Lower lobe of right lung (tissue), 2 donors: Measurements from ENCODE around the gene UBE2V1. TPM values are rescaled to one million over a fixed set of nuclear protein-coding genes. Genes with fewer than 3 reads are reported as not detected.

Source experiments
- ATAC-seq, 2 donors: fragments of 200-7000 bp; cut with Tn5 transposase; one replicate each; pipeline ENCODE4 v1.9.1; 2020 to 2022; ENCODE audit warnings: mild to moderate bottlenecking in 2 of 2, moderate library complexity in 2 of 2
- DNase-seq: peaks from one replicate; pipeline ENCODE4 v3.0.0-alpha.2; 2020
- H3K27ac ChIP-seq: fragments of 200-600 bp; one replicate; pipeline ENCODE4 v1.8.0; 2022
- H3K27me3 ChIP-seq: fragments of 200-600 bp; one replicate; pipeline ENCODE4 v1.8.0; 2022; ENCODE audit warnings: low read depth
- H3K36me3 ChIP-seq: fragments of 200-600 bp; one replicate; pipeline ENCODE4 v1.8.0; 2022; ENCODE audit warnings: mild to moderate bottlenecking
- H3K4me1 ChIP-seq: fragments of 200-600 bp; one replicate; pipeline ENCODE4 v1.8.0; 2022
- H3K4me3 ChIP-seq: fragments of 200-600 bp; one replicate; pipeline ENCODE4 v1.8.0; 2022; ENCODE audit warnings: mild to moderate bottlenecking
- H3K9me3 ChIP-seq: fragments of 200-600 bp; one replicate; pipeline ENCODE4 v1.8.0; 2022
- CTCF ChIP-seq: fragments of 200-600 bp; IDR thresholded peaks from one replicate; pipeline ENCODE4 v1.8.0; 2022; ENCODE audit warnings: antibody characterized with exemption, mild to moderate bottlenecking
- intact Hi-C: fragments of 100-400 bp; cut with DNase I; formaldehyde crosslinking; loops from one replicate; pipeline ENCODE4 v1.11.0; 2022
- total RNA-seq: library from RNA; stranded (reverse); fragmentation: NEBNext Ultra II Directional; extraction: Animal tissue kit (Norgen Biotek cat#: 25700); gene quantifications from one replicate; pipeline ENCODE4 v1.2.1, GENCODE V29; 2021
- donor health status: DM: no; HTN: yes; CAD: no; lungs with severe emphysema.

UBE2V1 gene
- total RNA-seq, 1 donor from 2014 or later, result 83.4 TPM

DNA sequence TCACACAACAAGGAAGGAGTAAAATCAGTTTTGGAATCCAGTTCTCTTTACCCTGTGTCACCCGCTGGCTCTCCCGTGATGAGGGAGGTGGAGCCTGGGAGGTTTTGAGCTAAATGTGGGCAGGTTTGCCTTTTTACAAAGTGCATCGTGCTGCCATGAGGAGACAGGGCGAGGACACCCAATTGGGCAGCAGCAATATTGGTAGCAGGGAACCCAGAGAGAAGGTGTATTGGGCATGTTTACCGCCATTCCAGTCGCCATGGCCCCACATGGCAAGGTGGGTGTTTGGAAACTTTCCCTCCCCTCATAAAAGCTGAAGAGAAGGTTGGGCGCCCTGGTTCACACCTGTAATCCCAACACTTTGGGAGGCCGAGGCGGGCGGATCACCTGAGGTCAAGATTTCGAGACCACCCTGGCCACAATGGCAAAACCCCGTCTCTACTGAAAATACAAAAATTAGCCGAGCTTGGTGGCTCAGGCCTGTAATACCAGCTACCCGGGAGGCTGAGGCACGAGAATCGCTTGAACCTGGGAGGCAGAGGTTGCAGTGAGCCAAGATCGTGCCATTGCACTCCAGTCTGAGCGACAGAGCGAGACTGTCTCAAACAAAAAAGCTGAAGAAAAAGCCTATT is 3.5 kb upstream of the UBE2V1 start:
- Histone ChIP-seq H3K27ac (peak overlapping the region; percentile 66), H3K4me3 (peak overlapping the region; percentile 59), H3K9me3 (no peaks in the 10 kb centered on the region), H3K27me3 (no peaks in the 10 kb centered on the region), H3K4me1 (peaks cover 42% of the 10 kb centered on the region), H3K36me3 (no peaks in the 10 kb centered on the region)
- ATAC-seq (no peak), DNase-seq (no peak)
- TF ChIP-seq CTCF, result no peak
- intact Hi-C loops, result no loop called here

GRCh38 chr20:50115591-50116367 is 2.8 kb upstream of the UBE2V1 start:
- peaks cover 42% of the 10 kb centered on the region for H3K4me1 ChIP-seq

DNA sequence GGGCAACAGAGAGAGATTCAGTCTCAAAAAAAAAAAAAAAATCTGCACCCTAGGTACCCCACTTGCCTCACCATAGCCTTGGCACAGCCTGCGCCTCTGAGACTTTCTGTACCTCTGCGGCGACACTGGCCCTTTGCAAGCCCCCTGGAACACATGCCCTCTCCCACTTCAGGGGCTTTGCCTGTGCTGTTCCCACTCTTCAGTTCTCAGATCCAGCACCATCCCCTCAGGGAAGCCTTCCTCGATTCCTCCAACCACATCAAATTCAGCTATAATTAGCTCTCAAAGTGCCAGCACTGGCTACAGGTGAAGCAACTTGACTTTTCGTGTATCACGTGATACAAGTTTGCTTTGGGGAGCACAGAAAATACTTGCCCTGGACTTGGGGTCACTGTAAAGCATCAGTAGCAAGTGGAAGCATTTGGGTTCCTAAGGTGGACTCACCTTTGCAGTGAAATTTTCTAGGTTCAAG is 2.1 kb upstream of the UBE2V1 start:
- TF ChIP-seq CTCF, result no peak
- no peaks in the 10 kb centered on the region for H3K27me3 ChIP-seq
- no peaks in the 10 kb centered on the region for H3K36me3 ChIP-seq
- peaks cover 47% of the 10 kb centered on the region for H3K4me1 ChIP-seq
- ATAC-seq (no peak), DNase-seq (no peak)
- H3K27ac ChIP-seq, result peak overlapping the region; percentile 66
- H3K9me3 ChIP-seq, result no peaks in the 10 kb centered on the region
- peak overlapping the region; percentile 59 for H3K4me3 ChIP-seq
- intact Hi-C loops, result no loop called here

More at GRCh38 chr20:50115591-50116367, 2.8 kb upstream of the UBE2V1 start:
- TF ChIP-seq CTCF, result no peak
- Histone ChIP-seq H3K27ac (peak overlapping the region; percentile 66), H3K9me3 (no peaks in the 10 kb centered on the region), H3K36me3 (no peaks in the 10 kb centered on the region), H3K27me3 (no peaks in the 10 kb centered on the region), H3K4me3 (peak overlapping the region; percentile 59)
- intact Hi-C loops, result no loop called here
- DNase-seq (peak; percentile 97), ATAC-seq (peak; percentile 92 to 94)

GRCh38 chr20:50113420-50114224 is 672 bp upstream of the UBE2V1 start:
- no peak for TF ChIP-seq CTCF
- ATAC-seq, result no peak
- no peak for DNase-seq
- Histone ChIP-seq H3K4me3 (peak overlapping the region; percentile 93), H3K27me3 (no peaks in the 10 kb centered on the region), H3K4me1 (peaks cover 62% of the 10 kb centered on the region), H3K27ac (peak overlapping the region; percentile 94), H3K36me3 (no peaks in the 10 kb centered on the region), H3K9me3 (no peaks in the 10 kb centered on the region)
- intact Hi-C loops, result no loop called here

GRCh38 chr20:50111829-50112495 is 988 bp downstream of the UBE2V1 start:
- H3K4me1 ChIP-seq, result peaks cover 78% of the 10 kb centered on the region
- H3K27ac ChIP-seq, result peak overlapping the region; percentile 94

More at GRCh38 chr20:50111829-50112495, 988 bp downstream of the UBE2V1 start:
- no peak for TF ChIP-seq CTCF
- ATAC-seq (no peak), DNase-seq (no peak)
- Histone ChIP-seq H3K27me3 (no peaks in the 10 kb centered on the region), H3K4me3 (peak overlapping the region; percentile 93), H3K9me3 (no peaks in the 10 kb centered on the region), H3K36me3 (peaks cover 5% of the 10 kb centered on the region)
- intact Hi-C loops, result no loop called here
